Astrocyte (in vitro differentiated cells and primary cell): Measurements from ENCODE around the gene PKP1. TPM values are rescaled to one million over a fixed set of nuclear protein-coding genes. Genes with fewer than 3 reads are reported as not detected.

Experiments used
- DNase-seq: peaks from one replicate; pipeline ENCODE4 v3.0.0-alpha.2; 2010; ENCODE audit warnings: low read depth
- FAIRE-seq: peaks from 2 replicates; lab custom pipeline; 2011; peaks lifted over from hg19 to GRCh38; lab: Jason Lieb, UNC
- H2AFZ ChIP-seq: 2 replicates; pipeline ENCODE4 v1.6.0; 2012; ENCODE audit warnings: low read depth, low read length, inconsistent platforms
- H3K27ac ChIP-seq: 2 replicates; pipeline ENCODE4 v1.5.1; 2011; ENCODE audit warnings: low read depth, low read length, inconsistent platforms
- H3K27me3 ChIP-seq: 2 replicates; pipeline ENCODE4 v1.6.0; 2011; ENCODE audit warnings: low read length, inconsistent platforms; ENCODE audit not compliant: insufficient read depth
- H3K36me3 ChIP-seq: 2 replicates; pipeline ENCODE4 v1.5.1; 2011; ENCODE audit warnings: low read length, inconsistent platforms; ENCODE audit not compliant: insufficient read depth
- H3K4me1 ChIP-seq: 2 replicates; pipeline ENCODE4 v1.5.1; 2011; ENCODE audit warnings: low read length, inconsistent platforms; ENCODE audit not compliant: insufficient read depth
- H3K4me2 ChIP-seq: 2 replicates; pipeline ENCODE4 v1.6.0; 2012; ENCODE audit warnings: low read length, inconsistent platforms
- H3K4me3 ChIP-seq: 2 replicates; pipeline ENCODE4 v1.5.1; 2011; ENCODE audit warnings: low read depth, mild to moderate bottlenecking, low read length, inconsistent platforms; ENCODE audit not compliant: insufficient read depth
- H3K79me2 ChIP-seq: 2 replicates; pipeline ENCODE4 v1.6.0; 2012; ENCODE audit warnings: mild to moderate bottlenecking, low read length, inconsistent platforms; ENCODE audit not compliant: insufficient read depth
- H3K9ac ChIP-seq: 2 replicates; pipeline ENCODE4 v1.6.0; 2012; ENCODE audit warnings: mild to moderate bottlenecking, low read length, inconsistent platforms
- H3K9me3 ChIP-seq: 2 replicates; pipeline ENCODE4 v1.5.1; 2012; ENCODE audit warnings: low read depth, mild to moderate bottlenecking, low read length, inconsistent platforms; ENCODE audit not compliant: insufficient read depth
- H4K20me1 ChIP-seq: 2 replicates; pipeline ENCODE4 v1.6.0; 2012; ENCODE audit warnings: low read length, inconsistent platforms; ENCODE audit not compliant: insufficient read depth
- H3K27ac Mint-ChIP-seq: one replicate; pipeline ENCODE4 v1.8.0; 2021; ENCODE audit warnings: mild to moderate bottlenecking, mixed read lengths; ENCODE audit not compliant: unreplicated experiment
- H3K27me3 Mint-ChIP-seq: one replicate; pipeline ENCODE4 v1.8.0; 2021; ENCODE audit warnings: low read depth, mixed read lengths; ENCODE audit not compliant: unreplicated experiment
- H3K36me3 Mint-ChIP-seq: one replicate; pipeline ENCODE4 v1.8.0; 2021; ENCODE audit warnings: low read depth, mixed read lengths; ENCODE audit not compliant: unreplicated experiment
- H3K4me1 Mint-ChIP-seq: one replicate; pipeline ENCODE4 v1.8.0; 2021; ENCODE audit warnings: low read depth, mixed read lengths; ENCODE audit not compliant: unreplicated experiment
- H3K4me3 Mint-ChIP-seq: one replicate; pipeline ENCODE4 v1.8.0; 2021; ENCODE audit warnings: mild to moderate bottlenecking, moderate library complexity, mixed read lengths; ENCODE audit not compliant: unreplicated experiment
- H3K9me3 Mint-ChIP-seq: one replicate; pipeline ENCODE4 v1.8.0; 2021; ENCODE audit warnings: mild to moderate bottlenecking, mixed read lengths; ENCODE audit not compliant: unreplicated experiment
- EZH2 ChIP-seq: IDR thresholded peaks from 2 replicates; pipeline ENCODE4 v1.6.1; 2012; ENCODE audit warnings: mild to moderate bottlenecking, low read length, inconsistent platforms; ENCODE audit not compliant: insufficient read depth
- total RNA-seq: library from RNA; stranded (reverse); gene quantifications from 2 replicates; pipeline ENCODE4 v1.2.1, GENCODE V29; 2021
- TF ChIP-seq, protein P1 (sequence below): IDR thresholded peaks from 2 replicates; pipeline ENCODE4 v1.5.1; 2011; ENCODE audit warnings: low read depth, mild to moderate bottlenecking, inconsistent platforms, low read length, moderate library complexity; ENCODE audit not compliant: insufficient read depth

PKP1 gene
- total RNA-seq, 1 donor from 2014 or later: 0.07 TPM

DNA sequence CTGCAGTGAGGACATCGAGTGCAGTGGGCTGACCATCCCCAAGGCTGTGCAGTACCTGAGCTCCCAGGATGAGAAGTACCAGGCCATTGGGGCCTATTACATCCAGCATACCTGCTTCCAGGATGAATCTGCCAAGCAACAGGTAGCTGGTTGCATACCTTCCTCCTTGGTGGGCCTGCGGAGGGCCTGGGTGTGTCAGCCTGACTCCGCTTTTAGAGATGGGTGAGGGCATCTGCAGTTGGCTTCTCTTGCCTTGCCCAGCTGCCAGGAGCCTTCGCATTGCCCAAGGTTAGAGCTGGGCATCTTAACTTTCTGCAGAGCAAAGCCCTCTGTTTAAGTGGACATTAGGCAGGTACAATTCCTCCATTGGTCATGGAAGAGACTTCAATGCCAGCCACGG, 33.2 kb downstream of the PKP1 start:
- TF ChIP-seq, protein P1, sequence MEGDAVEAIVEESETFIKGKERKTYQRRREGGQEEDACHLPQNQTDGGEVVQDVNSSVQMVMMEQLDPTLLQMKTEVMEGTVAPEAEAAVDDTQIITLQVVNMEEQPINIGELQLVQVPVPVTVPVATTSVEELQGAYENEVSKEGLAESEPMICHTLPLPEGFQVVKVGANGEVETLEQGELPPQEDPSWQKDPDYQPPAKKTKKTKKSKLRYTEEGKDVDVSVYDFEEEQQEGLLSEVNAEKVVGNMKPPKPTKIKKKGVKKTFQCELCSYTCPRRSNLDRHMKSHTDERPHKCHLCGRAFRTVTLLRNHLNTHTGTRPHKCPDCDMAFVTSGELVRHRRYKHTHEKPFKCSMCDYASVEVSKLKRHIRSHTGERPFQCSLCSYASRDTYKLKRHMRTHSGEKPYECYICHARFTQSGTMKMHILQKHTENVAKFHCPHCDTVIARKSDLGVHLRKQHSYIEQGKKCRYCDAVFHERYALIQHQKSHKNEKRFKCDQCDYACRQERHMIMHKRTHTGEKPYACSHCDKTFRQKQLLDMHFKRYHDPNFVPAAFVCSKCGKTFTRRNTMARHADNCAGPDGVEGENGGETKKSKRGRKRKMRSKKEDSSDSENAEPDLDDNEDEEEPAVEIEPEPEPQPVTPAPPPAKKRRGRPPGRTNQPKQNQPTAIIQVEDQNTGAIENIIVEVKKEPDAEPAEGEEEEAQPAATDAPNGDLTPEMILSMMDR: no peak
- no peak for TF ChIP-seq EZH2
- Histone ChIP-seq H3K4me1 (no peaks in the 10 kb centered on the region), H4K20me1 (no peaks in the 10 kb centered on the region), H3K4me2 (no peak overlapping the region), H3K9ac (no peak overlapping the region), H3K27ac (no peak overlapping the region), H3K79me2 (no peaks in the 10 kb centered on the region), H2AFZ (no peak overlapping the region), H3K27me3 (no peaks in the 10 kb centered on the region), H3K4me3 (no peak overlapping the region), H3K9me3 (no peaks in the 10 kb centered on the region), H3K36me3 (no peaks in the 10 kb centered on the region)
- Mint-ChIP-seq H3K27ac (no peak overlapping the region), H3K36me3 (no peaks in the 10 kb centered on the region), H3K4me1 (peaks cover 4% of the 10 kb centered on the region), H3K27me3 (peaks cover 64% of the 10 kb centered on the region), H3K4me3 (no peak overlapping the region), H3K9me3 (peaks cover 5% of the 10 kb centered on the region)
- FAIRE-seq (no peak), DNase-seq (no peak)

DNA sequence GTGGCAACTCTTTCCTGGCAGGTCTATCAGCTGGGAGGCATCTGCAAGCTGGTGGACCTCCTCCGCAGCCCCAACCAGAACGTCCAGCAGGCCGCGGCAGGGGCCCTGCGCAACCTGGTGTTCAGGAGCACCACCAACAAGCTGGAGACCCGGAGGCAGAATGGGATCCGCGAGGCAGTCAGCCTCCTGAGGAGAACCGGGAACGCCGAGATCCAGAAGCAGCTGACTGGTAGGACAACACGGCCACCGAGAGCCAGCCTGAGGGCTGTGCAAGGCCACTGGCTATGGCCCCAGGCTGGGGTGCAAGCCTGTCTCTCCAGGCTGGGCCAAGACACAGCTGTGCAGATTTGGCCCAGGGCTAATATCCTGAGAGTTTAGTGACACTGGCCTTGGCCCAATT, 34.2 kb downstream of the PKP1 start:
- TF ChIP-seq EZH2: no peak
- TF ChIP-seq, protein P1: no peak
- Histone ChIP-seq H3K4me2 (no peak overlapping the region), H2AFZ (no peak overlapping the region), H3K27me3 (no peaks in the 10 kb centered on the region), H4K20me1 (no peaks in the 10 kb centered on the region), H3K9ac (no peak overlapping the region), H3K36me3 (no peaks in the 10 kb centered on the region), H3K79me2 (no peaks in the 10 kb centered on the region), H3K4me3 (no peak overlapping the region), H3K9me3 (no peaks in the 10 kb centered on the region), H3K27ac (no peak overlapping the region), H3K4me1 (no peaks in the 10 kb centered on the region)
- H3K4me3 Mint-ChIP-seq: no peak overlapping the region
- peaks cover 4% of the 10 kb centered on the region for H3K4me1 Mint-ChIP-seq
- H3K27ac Mint-ChIP-seq: no peak overlapping the region
- H3K9me3 Mint-ChIP-seq: peaks cover 5% of the 10 kb centered on the region
- H3K36me3 Mint-ChIP-seq: no peaks in the 10 kb centered on the region
- DNase-seq (no peak), FAIRE-seq (no peak)
- peaks cover 65% of the 10 kb centered on the region for H3K27me3 Mint-ChIP-seq

DNA sequence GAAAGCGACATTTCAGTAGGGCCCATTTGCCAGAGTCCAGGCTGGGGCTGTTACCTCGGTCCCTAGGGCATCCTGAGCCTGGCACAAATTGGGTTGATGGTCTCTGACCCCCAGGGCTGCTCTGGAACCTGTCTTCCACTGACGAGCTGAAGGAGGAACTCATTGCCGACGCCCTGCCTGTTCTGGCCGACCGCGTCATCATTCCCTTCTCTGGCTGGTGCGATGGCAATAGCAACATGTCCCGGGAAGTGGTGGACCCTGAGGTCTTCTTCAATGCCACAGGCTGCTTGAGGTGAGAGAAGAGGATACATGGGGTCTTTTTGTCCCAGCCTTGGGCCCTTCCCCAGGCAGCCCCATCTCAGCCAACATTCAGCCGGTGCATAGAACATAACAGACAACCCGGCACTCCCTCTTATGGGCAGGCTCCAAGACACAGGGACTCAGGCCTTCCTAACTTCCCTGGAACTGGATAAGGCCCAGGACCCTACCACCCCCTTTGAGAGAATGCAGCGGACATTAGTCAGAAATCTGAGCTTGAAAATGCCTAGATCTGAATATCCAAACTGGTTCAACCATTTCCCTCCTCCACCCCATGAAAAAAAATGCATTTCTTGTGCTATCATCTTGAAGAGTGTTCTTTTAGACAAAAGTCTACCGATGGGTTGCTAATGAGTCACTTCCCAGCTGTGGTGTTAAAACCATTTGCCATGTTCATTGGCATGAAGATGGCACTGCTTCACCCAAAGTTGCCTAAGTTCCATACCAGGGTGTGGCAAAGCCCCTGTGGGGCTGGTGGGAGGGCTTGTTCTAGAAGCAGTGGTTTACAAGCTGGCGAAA, 35.4 kb downstream of the PKP1 start:
- H3K9me3 Mint-ChIP-seq: peaks cover 5% of the 10 kb centered on the region
- H3K27ac Mint-ChIP-seq: no peak overlapping the region
- H3K36me3 ChIP-seq: no peaks in the 10 kb centered on the region
- no peak overlapping the region for H3K9ac ChIP-seq
- TF ChIP-seq, protein P1: no peak
- no peak for TF ChIP-seq EZH2
- DNase-seq (no peak), FAIRE-seq (no peak)
- no peaks in the 10 kb centered on the region for H3K27me3 ChIP-seq
- H3K9me3 ChIP-seq: no peaks in the 10 kb centered on the region
- H3K4me3 ChIP-seq: no peak overlapping the region
- H3K4me1 ChIP-seq: no peaks in the 10 kb centered on the region
- H2AFZ ChIP-seq: no peak overlapping the region
- H3K79me2 ChIP-seq: no peaks in the 10 kb centered on the region
- no peak overlapping the region for H3K4me3 Mint-ChIP-seq
- H3K36me3 Mint-ChIP-seq: no peaks in the 10 kb centered on the region
- H3K27me3 Mint-ChIP-seq: peaks cover 73% of the 10 kb centered on the region
- no peak overlapping the region for H3K27ac ChIP-seq
- peaks cover 4% of the 10 kb centered on the region for H3K4me1 Mint-ChIP-seq
- no peaks in the 10 kb centered on the region for H4K20me1 ChIP-seq
- H3K4me2 ChIP-seq: no peak overlapping the region
